ENCODE measurements around the gene TMEM181.

DNA sequence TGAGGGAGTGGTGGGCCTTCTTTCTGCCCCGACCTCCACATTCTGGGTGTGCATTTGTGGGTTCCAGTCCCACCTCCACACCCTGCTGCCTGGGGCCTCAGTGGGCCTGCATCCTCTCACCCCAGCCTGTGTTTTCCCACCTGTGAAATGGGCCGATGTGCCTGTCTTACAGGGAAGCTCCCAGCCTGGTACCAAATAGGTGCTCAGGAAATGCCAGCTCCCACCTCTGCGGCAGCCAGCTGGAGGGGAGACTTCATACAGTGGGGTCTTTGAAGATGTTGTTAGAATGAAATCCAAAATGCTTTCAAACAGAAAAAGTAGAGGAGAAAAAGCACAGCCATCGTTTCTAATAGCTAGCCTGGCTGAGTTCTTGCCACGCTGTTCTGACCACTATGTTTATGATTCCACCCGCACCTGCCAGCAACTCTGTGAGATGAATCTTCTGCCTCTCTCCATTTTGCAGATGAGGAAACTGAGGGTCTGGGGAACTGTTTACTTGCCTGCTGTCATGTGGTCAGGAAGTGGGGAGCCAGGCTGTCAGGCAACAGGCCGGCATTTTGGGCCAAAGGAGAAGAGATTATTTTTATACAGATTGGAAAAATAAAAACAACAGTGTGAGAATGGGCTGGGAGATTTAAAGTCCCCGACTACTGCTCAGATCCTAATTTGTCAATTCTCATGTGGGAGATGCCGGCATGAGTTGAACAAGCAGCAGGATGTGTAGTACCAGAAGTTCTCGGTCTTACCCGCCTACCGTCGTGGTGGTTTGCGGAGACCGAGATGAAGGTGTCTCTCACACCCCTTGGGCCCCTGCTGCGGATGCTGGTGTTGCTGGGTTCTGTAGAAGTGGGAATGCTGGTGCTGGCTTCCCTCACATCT lies 4.6 kb downstream of the TMEM181 start:
- TF ChIP-seq, protein P1, sequence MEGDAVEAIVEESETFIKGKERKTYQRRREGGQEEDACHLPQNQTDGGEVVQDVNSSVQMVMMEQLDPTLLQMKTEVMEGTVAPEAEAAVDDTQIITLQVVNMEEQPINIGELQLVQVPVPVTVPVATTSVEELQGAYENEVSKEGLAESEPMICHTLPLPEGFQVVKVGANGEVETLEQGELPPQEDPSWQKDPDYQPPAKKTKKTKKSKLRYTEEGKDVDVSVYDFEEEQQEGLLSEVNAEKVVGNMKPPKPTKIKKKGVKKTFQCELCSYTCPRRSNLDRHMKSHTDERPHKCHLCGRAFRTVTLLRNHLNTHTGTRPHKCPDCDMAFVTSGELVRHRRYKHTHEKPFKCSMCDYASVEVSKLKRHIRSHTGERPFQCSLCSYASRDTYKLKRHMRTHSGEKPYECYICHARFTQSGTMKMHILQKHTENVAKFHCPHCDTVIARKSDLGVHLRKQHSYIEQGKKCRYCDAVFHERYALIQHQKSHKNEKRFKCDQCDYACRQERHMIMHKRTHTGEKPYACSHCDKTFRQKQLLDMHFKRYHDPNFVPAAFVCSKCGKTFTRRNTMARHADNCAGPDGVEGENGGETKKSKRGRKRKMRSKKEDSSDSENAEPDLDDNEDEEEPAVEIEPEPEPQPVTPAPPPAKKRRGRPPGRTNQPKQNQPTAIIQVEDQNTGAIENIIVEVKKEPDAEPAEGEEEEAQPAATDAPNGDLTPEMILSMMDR (IDR thresholded peaks at IDR 0.05), result no peak
- TF ChIP-seq POLR2A (IDR thresholded peaks at IDR 0.05), result no peak

All from right lobe of liver (tissue), 4 donors.